Activated T-cell treated with anti-CD3 and anti-CD28 coated beads, Interleukin-2, amount 50 U/mL, for 4 hours (primary cell): ENCODE results near the gene WDR37. TPM values are rescaled to one million over a fixed set of nuclear protein-coding genes. Genes with fewer than 3 reads are reported as not detected.
"Not testable (repeated sequence)": the region's sequence is repeated elsewhere in the genome, so short reads cannot be mapped to it uniquely, and the experiment has no call there.

Source experiments
- ATAC-seq, 2 donors: fragments of 200-7000 bp; cut with Tn5 transposase; one replicate each; pipeline ENCODE4 v1.10.0; 2021
- DNase-seq: peaks from one replicate; pipeline ENCODE4 v3.0.0-alpha.2; 2020
- H3K27me3 Mint-ChIP-seq: one replicate; pipeline ENCODE4 v1.8.0; 2021; ENCODE audit warnings: low read depth, mixed read lengths
- H3K36me3 Mint-ChIP-seq: one replicate; pipeline ENCODE4 v1.8.0; 2022; ENCODE audit warnings: mixed read lengths; ENCODE audit not compliant: insufficient read depth
- H3K4me1 Mint-ChIP-seq: one replicate; pipeline ENCODE4 v1.8.0; 2021; ENCODE audit warnings: low read depth, mixed read lengths
- H3K4me3 Mint-ChIP-seq: one replicate; pipeline ENCODE4 v1.8.0; 2021; ENCODE audit warnings: mild to moderate bottlenecking, moderate library complexity, mixed read lengths
- H3K9me3 Mint-ChIP-seq: one replicate; pipeline ENCODE4 v1.8.0; 2021; ENCODE audit warnings: mixed read lengths
- total RNA-seq, 3 donors: library from RNA; stranded (reverse); gene quantifications; one replicate each; pipeline ENCODE4 v1.2.1, GENCODE V29; 2021

The WDR37 gene
- total RNA-seq, 3 donors from 2014 or later = 10.5 to 13.5 (median 12.2) TPM

DNA sequence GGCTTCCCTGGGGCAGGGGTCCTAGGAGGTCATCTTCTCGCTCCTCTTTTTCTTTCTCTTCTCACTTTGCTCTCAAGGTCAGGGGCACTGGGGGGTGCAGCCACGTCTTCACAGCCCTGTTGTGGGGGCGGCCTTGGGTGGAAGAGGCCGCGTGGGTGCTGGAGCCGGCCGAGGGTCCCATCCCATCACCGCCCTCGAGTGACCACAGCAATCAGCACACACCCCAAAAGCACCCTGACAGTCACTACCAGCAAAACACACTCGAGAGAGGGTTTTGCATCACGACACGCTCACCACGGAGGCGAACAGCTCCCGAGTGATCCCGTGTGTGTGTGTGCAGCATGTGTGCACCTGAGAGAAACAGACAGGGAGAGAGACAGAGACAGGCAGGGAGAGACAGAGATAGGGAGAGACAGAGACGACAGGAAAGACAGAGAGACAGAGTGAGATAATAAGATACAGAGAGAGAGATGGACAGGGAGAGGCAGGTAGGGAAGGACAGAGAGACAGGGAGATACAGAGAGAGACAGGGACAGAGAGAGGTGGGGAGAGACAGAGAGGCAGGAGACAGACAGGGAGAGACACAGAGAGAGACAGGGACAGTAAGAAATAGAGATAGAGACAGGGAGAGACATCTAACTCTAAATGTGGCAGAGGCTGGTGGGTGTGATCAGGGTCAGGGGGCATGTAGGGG lies 100.9 kb downstream of the WDR37 start:
- DNase-seq (no peak), ATAC-seq (no peak)
- Mint-ChIP-seq H3K9me3 (no peaks in the 10 kb centered on the region), H3K4me1 (no peaks in the 10 kb centered on the region), H3K4me3 (no peak overlapping the region), H3K27me3 (peaks cover 2% of the 10 kb centered on the region), H3K36me3 (no peaks in the 10 kb centered on the region)

DNA sequence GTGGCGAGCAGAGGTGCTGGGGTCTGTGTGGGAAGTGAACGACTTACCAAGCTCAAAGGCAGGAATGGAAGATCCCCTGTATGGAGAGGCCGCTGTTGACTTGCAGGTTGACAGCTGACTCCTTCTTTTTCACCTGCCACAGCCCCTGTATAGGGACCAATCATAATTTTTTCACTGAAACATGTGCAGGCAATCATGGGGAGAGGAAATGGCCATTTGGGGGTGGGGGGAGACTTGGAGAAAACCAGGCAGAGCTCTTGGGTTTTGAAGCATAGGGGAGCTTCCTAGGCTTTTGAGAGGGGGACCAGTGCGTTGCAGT lies 101.4 kb downstream of the WDR37 start:
- DNase-seq (no peak), ATAC-seq (no peak)

DNA sequence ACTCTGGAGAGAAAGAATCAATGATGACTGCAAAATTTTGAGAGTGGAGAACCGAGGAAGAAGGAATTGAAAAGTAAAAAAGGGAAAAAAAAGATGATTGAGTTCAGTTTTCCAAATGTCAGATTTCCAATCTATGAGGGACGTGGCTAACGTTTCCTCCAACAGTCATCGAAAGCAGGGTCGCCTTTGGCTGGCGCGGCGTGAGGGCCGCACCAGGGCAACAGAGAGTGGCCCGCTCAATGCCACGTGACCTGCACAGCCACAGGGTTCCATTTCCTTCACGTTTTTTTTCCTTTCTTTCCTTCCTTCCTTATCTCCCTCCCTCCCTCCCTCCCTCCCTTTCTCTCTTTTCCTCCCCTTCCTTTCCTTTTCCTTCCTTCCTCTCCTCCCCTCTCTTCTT lies 101.9 kb downstream of the WDR37 start:
- no peak for DNase-seq
- Mint-ChIP-seq H3K27me3 (peaks cover 2% of the 10 kb centered on the region), H3K4me3 (no peak overlapping the region), H3K4me1 (no peaks in the 10 kb centered on the region), H3K9me3 (no peaks in the 10 kb centered on the region), H3K36me3 (no peaks in the 10 kb centered on the region)
- no peak for ATAC-seq

More for the DNA sequence above, 101.4 kb downstream of the WDR37 start:
- H3K4me3 Mint-ChIP-seq = no peak overlapping the region
- no peaks in the 10 kb centered on the region for H3K4me1 Mint-ChIP-seq
- peaks cover 2% of the 10 kb centered on the region for H3K27me3 Mint-ChIP-seq
- no peaks in the 10 kb centered on the region for H3K36me3 Mint-ChIP-seq
- H3K9me3 Mint-ChIP-seq = no peaks in the 10 kb centered on the region

DNA sequence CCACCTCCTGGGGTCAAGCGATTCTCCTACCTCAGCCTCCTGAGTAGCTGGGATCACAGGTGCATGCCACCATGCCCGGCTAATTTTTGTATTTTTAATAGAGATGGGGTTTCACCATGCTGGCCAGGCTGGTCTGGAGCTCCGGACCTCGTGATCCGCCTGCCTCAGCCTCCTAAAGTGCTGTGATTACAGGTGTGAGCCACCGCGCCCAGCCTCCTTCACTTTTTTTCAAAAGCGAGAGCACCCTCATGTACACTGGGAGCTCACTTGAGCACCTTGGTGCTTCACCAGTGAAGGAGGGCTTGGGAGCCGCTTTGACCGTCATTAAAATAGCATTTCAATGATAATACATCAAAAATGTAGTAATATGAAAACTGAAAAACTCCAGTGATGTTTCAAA lies 102.4 kb downstream of the WDR37 start:
- not testable (repeated sequence) for H3K4me3 Mint-ChIP-seq, H3K4me1 Mint-ChIP-seq, ATAC-seq, H3K9me3 Mint-ChIP-seq, H3K27me3 Mint-ChIP-seq, DNase-seq, H3K36me3 Mint-ChIP-seq

DNA sequence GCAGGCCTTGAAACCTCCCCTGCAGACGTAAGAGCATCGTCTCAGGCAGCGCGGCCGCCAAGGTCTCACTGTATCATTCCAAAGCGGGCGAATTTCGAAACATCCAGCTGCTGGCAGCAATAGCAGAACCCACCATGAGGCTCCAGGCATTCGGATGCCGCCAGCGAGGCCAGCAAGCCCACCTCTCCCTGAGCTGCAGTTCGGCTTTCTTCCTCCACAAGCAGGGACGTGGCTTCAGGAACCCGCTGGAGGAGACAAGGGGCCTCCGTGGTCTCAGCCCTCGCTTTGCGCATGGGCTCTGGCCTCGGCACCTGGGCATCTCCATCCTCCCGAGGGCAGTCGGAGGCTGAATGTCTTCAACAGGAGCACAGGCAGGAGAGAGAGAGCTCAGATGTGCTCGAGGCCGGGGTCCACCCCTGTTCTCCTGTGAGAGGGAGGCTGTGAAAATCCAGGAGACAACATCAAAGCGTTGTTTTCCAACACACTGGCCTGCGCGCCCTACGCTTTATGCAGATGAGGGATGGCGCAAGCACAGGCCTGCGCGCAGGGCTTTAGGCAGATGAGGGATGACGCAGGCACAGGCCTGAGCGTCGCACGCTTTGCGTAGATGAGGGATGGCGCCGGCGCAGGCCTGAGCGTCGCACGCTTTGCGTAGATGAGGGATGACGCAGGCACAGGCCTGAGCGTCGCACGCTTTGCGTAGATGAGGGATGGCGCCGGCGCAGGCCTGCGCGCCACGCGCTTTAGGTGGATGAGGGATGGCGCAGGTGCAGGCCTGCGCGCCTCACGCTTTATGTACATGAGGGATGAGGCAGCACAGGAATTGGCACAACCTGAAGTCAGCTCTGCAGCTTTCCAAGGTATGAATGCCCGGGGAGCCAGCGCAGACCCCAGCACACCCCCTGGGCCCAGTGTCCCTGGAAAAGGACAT lies 103.2 kb downstream of the WDR37 start:
- Mint-ChIP-seq H3K36me3 (no peaks in the 10 kb centered on the region), H3K4me3 (no peak overlapping the region), H3K4me1 (no peaks in the 10 kb centered on the region), H3K27me3 (peaks cover 2% of the 10 kb centered on the region), H3K9me3 (no peaks in the 10 kb centered on the region)
- ATAC-seq (no peak), DNase-seq (no peak)

DNA sequence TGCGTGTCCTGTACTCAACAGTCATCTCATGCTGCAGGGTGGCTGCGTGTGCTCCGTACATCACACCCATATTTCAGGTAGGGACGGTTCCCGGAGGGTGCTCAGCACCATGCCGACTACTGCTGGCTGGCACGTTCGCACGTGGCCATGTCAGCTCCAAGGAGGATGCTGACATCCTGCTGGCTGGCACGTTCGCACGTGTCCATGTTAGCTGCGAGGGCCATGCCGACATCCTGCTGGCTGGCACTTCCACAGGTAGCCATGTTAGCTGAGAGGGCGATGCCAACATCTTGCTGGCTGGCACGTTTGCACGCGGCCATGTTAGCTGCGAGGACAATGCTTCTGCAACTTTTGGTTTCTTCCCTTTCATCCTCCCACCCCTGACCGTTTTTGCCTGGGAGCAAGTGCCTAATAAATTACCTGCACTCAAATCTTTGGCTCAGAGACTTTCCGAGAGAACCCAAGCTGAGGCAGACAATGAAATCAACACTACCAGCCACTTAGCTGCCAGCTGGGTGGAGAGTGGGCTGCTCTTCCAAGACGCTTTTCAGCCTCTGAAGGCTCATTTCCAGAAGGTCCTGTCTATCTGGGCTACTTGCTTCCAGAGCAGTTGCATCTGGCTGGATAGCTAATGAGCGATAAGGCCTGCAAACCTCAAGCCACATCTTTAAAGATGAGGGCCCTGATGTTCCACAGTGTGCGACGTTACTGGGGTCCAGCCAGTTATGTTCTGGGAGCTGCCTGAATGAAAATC lies 104.6 kb downstream of the WDR37 start:
- no peaks in the 10 kb centered on the region for H3K36me3 Mint-ChIP-seq
- H3K4me1 Mint-ChIP-seq = no peaks in the 10 kb centered on the region
- H3K4me3 Mint-ChIP-seq = no peak overlapping the region
- DNase-seq (no peak), ATAC-seq (no peak)
- H3K27me3 Mint-ChIP-seq = peaks cover 2% of the 10 kb centered on the region
- H3K9me3 Mint-ChIP-seq = no peaks in the 10 kb centered on the region

DNA sequence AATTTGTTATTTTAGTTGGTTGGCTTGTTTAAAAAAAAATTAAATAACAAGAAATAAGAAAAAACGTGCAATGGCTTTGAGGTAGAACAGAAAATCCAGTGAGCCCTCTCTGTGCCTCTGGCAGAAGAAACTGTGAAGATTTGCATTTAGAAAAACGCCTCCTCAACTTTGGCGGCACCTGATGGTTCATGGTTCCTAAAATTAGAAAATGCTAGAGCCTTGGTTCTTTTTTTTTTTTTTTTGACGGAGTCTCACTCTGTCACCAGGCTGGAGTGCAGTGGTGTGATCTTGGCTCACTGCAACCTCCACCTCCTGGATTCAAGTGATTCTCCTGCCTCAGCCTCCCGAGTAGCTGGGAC lies 105.1 kb downstream of the WDR37 start:
- not testable (repeated sequence) for DNase-seq, H3K9me3 Mint-ChIP-seq, ATAC-seq, H3K4me3 Mint-ChIP-seq, H3K27me3 Mint-ChIP-seq, H3K36me3 Mint-ChIP-seq, H3K4me1 Mint-ChIP-seq

DNA sequence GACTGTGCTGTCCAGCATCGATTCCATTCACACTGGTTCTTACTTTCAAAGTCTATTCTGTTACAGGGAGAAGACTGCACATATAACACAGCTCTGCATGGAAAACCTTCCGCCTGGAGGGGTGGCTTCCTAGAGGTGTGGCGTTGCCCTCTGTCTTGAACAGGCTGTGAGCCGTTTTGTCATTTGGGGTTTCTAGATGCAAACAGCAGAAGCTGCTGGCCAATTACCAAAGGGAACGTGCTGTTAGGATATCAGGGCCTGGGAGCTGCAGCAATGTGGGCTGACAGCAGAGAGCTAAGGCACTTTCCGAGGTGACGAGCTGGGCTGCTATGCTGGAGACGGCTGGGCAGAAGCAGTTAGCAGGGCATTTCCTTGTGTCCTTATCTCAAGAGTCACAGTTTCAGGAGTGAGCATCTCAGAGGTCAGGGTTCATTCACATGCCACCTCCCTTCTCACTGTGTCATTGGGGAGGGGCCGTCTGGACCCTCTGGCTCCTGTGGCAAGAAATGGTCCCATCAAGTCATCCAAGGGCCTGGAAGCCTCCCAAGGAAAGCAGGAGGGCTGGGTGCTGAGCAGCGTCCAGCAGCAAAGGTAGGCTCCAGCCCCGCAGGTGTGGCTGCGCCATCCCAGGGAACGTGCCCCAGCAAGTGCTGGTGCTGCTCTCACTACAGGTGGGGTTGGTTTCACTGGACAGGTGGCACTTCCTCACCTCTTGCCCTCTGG lies 106.5 kb downstream of the WDR37 start:
- no peak for ATAC-seq
- H3K27me3 Mint-ChIP-seq = peaks cover 4% of the 10 kb centered on the region
- H3K4me3 Mint-ChIP-seq = no peak overlapping the region
- H3K4me1 Mint-ChIP-seq = no peaks in the 10 kb centered on the region
- H3K9me3 Mint-ChIP-seq = no peaks in the 10 kb centered on the region
- no peak for DNase-seq
- no peaks in the 10 kb centered on the region for H3K36me3 Mint-ChIP-seq

DNA sequence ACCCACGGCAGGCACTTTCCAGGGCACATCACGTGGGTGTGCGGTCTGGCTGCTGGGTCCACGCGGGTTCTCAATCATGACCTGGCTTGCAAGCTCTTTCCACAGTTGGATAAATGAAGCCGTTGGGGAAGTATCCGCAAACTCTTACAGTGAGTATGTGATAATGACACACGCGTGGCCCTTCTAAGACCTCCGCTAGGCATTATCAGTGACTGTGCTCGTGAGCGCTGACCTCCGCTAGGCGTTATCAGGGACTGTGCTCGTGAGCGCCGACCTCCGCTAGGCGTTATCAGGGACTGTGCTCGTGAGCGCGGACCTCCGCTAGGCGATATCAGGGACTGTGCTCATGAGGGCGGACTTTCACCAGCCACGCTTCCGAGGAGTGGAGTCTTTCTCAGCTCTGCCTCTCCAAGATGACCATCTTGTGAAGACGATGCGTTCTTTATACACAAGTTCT lies 107.0 kb downstream of the WDR37 start:
- no peaks in the 10 kb centered on the region for H3K9me3 Mint-ChIP-seq

DNA sequence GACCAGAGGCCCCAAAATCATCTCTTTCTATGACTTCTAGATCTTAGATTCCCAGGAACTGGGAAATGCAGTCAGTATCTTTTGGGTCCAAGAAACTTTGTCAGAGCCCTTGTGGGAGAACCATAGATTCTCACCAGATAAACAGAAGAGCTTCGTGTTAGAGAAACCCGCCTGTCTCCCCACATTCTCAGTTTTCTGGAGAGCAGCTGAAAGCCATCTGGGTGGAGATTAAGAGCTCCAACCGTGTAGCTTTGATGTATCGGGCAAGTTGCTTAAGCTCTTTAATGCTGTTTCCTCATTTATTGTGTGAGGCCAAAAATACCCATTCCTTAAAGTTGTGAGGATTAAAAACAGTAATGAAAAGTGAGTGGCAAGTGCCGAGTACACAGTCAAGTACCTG lies 107.6 kb downstream of the WDR37 start:
- H3K36me3 Mint-ChIP-seq = no peaks in the 10 kb centered on the region
- ATAC-seq = no peak
- no peaks in the 10 kb centered on the region for H3K4me1 Mint-ChIP-seq
- H3K27me3 Mint-ChIP-seq = peaks cover 8% of the 10 kb centered on the region
- H3K4me3 Mint-ChIP-seq = no peak overlapping the region
- H3K9me3 Mint-ChIP-seq = no peaks in the 10 kb centered on the region
- no peak for DNase-seq

More for the DNA sequence above, 107.0 kb downstream of the WDR37 start:
- Mint-ChIP-seq H3K4me1 (no peaks in the 10 kb centered on the region), H3K27me3 (peaks cover 4% of the 10 kb centered on the region), H3K4me3 (no peak overlapping the region), H3K36me3 (no peaks in the 10 kb centered on the region)
- ATAC-seq (no peak), DNase-seq (no peak)

DNA sequence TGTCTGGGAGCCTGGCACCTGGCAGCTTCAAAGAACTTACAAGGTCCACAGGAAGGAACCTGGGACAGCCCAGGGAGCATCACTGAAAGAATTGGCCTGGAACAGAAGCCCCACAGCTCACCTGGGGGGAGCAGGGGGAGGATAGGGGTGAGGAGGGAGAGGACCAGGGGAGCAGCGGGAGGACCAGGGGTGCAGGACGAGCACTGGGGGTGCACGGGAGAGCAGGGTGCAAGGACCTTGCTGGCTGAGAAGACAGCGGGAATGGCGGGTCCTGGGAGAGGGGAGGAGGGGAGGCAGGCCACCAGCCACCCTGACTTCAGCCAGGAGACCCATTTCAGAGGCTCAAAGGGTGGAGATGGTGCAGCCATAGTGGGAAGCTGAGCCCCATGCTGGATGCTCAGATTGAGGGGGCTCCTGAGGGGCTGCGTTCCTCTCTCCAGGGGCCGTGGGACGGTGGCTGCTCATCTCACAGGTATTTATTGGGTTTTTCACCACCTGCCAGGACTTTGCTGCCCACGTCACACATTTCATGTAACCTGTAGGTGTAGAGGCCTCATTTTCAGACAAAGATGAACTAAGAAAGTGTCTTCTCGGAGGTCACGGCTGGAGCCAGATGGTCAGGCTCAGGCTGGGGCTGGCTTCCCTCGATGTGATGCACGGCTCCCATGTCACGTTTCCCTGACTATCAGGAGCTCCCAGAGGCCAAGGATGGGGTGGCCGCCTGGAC lies 110.1 kb downstream of the WDR37 start:
- no peaks in the 10 kb centered on the region for H3K9me3 Mint-ChIP-seq
- ATAC-seq (no peak), DNase-seq (no peak)
- no peaks in the 10 kb centered on the region for H3K36me3 Mint-ChIP-seq
- peaks cover 8% of the 10 kb centered on the region for H3K27me3 Mint-ChIP-seq
- H3K4me1 Mint-ChIP-seq = no peaks in the 10 kb centered on the region
- no peak overlapping the region for H3K4me3 Mint-ChIP-seq

DNA sequence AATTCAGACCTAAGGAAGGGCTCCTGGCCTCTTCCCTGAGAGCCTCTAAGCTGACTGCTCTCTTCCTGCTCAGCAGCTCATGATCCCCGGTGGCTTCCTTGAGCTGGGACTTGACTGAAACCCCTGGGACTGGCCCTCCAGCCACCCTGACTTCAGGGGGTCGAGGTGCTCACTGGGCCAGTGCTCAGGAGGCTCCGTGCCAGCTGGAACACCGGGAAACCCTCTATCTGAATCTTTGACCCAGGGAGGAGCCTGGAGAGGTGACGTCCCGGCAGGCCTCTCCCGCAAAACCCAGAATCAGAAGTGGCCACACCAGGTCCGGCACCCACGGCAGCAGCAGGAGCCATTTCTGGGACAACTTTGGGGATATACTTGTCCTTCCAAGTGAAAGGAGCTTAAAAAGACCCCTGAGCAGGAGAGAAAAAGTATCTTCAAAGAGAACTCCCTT lies 110.7 kb downstream of the WDR37 start:
- H3K27me3 Mint-ChIP-seq = peaks cover 8% of the 10 kb centered on the region
- no peaks in the 10 kb centered on the region for H3K9me3 Mint-ChIP-seq
- DNase-seq (no peak), ATAC-seq (no peak)
- H3K4me1 Mint-ChIP-seq = no peaks in the 10 kb centered on the region
- no peak overlapping the region for H3K4me3 Mint-ChIP-seq
- H3K36me3 Mint-ChIP-seq = no peaks in the 10 kb centered on the region

DNA sequence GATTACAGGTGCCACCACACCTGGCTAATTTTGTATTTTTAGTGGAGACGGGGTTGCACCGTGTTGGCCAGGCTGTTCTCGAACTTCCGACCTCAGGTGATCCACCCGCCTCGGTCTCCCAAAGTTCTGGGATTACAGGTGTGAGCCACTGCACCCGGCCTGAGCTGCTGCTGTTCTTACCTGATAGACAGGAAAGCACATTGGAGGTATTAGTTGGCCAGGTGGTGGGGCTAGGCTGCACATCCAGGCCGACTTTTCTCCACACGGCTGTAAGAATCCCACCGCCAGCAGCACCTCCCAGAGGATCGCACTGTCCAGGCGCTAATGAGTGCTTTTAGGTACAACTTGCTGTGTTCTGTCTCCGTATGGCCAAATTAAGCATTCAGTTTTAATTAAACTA lies 112.6 kb downstream of the WDR37 start:
- Mint-ChIP-seq H3K36me3 (no peaks in the 10 kb centered on the region), H3K4me1 (no peaks in the 10 kb centered on the region), H3K4me3 (no peak overlapping the region), H3K27me3 (peaks cover 8% of the 10 kb centered on the region), H3K9me3 (no peaks in the 10 kb centered on the region)
- DNase-seq (no peak), ATAC-seq (no peak)
